ENCODE measurements around the gene GRID2.
"Not testable (repeated sequence)": the region's sequence is repeated elsewhere in the genome, so short reads cannot be mapped to it uniquely, and the experiment has no call there.

The GRID2 gene

DNA sequence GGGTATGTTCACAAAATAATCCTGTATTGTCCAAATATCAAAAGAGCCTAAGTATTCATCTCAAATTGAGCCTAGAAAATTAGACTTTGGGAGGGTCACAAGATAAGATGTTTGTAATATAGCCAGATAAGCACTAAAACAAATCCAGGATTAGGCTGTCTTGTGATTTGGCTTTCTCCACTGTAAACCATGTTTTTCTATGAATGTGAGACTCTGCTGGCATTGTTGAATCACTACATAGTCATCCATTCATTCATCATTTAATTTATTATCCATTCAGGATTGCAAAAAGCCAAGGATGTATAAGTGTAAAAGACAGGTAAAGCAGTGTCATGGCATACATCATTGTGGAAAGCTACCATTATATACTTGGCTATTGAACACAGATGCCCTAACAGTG lies 148.0 kb downstream of the GRID2 start:
- no peak overlapping the region for H3K4me3 Mint-ChIP-seq
- no peaks in the 10 kb centered on the region for H3K4me1 Mint-ChIP-seq
- peaks cover 6% of the 10 kb centered on the region for H3K9me3 Mint-ChIP-seq
- H3K27me3 Mint-ChIP-seq = no peaks in the 10 kb centered on the region
- H3K27ac Mint-ChIP-seq (ENCODE audit: low read depth) = no peak overlapping the region
- DNase-seq (ENCODE audit: low spot score in 2 of 2) (no peak), ATAC-seq (replicated peaks; ENCODE audit: extremely low read depth, poor library complexity, severe bottlenecking) (no peak)
- H3K36me3 Mint-ChIP-seq (ENCODE audit: insufficient read depth) = no peaks in the 10 kb centered on the region

DNA sequence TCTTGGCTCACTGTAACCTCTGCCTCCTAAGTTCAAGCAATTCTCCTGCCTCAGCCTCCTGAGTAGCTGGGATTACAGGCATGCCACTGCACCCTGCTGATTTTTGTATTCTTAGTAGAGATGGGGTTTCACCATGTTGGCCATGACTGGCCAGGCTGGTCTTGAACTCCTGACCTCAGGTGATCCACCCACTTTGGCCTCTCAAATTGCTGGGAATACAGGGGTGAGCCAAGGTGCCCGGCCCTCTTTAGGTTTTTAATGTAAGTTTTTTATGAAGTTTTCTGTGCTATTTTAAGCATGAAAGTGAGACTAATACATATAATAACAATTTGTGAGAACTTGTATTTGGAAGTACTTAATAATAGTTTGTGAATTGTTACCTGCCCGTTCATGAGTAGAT lies 148.6 kb downstream of the GRID2 start:
- H3K4me1 Mint-ChIP-seq; H3K27ac Mint-ChIP-seq (ENCODE audit: low read depth); H3K36me3 Mint-ChIP-seq (ENCODE audit: insufficient read depth); H3K9me3 Mint-ChIP-seq; DNase-seq (ENCODE audit: low spot score in 2 of 2); H3K27me3 Mint-ChIP-seq; ATAC-seq (replicated peaks; ENCODE audit: extremely low read depth, poor library complexity, severe bottlenecking); H3K4me3 Mint-ChIP-seq: not testable (repeated sequence)

DNA sequence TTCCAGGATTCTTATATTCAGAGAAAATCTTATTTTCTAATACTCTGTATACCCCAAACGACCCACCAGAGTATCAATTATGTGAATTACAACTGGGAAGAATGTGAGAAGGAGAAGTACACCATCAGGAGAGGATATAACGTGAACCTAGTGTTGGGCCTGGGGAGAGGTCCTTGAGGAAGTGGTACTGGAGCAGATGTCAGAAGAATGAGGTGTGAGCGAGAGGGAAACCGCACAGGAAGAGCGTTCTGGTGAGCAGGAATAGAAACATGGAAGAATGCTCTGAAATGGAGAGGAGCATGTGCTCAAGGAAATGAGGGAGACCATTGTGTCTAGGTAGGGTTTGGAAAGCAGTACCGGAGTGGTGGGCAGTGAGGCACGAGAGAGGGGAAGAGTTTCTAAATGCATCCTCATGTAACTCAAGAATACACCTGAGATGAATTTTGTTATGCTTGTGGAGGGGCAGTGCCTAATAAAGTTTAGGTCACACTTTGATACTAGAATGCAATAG lies 151.6 kb downstream of the GRID2 start:
- Mint-ChIP-seq H3K4me3 (no peak overlapping the region), H3K9me3 (peaks cover 6% of the 10 kb centered on the region), H3K27me3 (no peaks in the 10 kb centered on the region), H3K36me3 (ENCODE audit: insufficient read depth) (no peaks in the 10 kb centered on the region), H3K27ac (ENCODE audit: low read depth) (no peak overlapping the region), H3K4me1 (no peaks in the 10 kb centered on the region)
- ATAC-seq (replicated peaks; ENCODE audit: extremely low read depth, poor library complexity, severe bottlenecking) (no peak), DNase-seq (ENCODE audit: low spot score in 2 of 2) (no peak)

DNA sequence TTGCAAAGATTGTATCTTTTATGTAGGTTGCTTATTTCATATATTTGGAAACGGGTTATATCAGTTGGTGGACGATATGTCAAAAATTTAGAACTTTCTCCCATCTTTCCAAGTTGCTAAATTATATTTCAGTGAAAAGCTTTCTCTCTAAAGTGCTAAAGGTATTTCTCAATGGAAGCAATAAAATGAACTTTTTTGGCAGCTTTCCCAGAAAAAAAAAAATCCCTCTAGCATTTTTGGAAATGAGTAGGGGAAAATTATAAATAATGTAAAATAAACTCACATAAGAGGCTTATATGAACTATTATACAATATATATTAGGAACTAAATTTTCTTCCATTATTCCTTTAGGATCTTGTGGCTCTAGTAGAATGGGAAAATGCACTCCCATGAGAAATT lies 152.2 kb downstream of the GRID2 start:
- no peaks in the 10 kb centered on the region for H3K4me1 Mint-ChIP-seq
- H3K27me3 Mint-ChIP-seq = no peaks in the 10 kb centered on the region
- peaks cover 6% of the 10 kb centered on the region for H3K9me3 Mint-ChIP-seq
- H3K4me3 Mint-ChIP-seq = no peak overlapping the region
- no peak for DNase-seq (ENCODE audit: low spot score in 2 of 2)
- no peaks in the 10 kb centered on the region for H3K36me3 Mint-ChIP-seq (ENCODE audit: insufficient read depth)
- no peak for ATAC-seq (replicated peaks; ENCODE audit: extremely low read depth, poor library complexity, severe bottlenecking)
- no peak overlapping the region for H3K27ac Mint-ChIP-seq (ENCODE audit: low read depth)

DNA sequence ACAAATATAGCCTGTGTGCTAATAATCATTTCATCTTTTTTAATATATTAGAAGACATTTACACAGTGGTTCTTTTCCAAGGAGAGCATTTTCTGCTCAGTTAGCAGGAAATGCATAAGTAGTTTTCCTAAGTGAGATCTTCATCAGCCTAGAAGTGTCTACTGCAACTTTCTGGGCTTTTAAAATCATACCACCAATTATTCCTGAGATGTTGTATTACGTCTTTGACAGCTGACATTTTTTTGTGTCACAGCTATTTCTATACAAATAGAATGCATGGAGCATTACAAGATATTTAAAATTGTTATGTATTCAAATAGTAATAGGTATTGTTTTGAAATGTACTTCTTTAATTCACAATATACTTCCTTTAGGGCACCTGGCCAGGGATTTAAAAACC lies 158.0 kb downstream of the GRID2 start:
- Mint-ChIP-seq H3K27ac (ENCODE audit: low read depth) (no peak overlapping the region), H3K9me3 (peaks cover 10% of the 10 kb centered on the region), H3K4me1 (no peaks in the 10 kb centered on the region), H3K4me3 (no peak overlapping the region), H3K27me3 (no peaks in the 10 kb centered on the region), H3K36me3 (ENCODE audit: insufficient read depth) (no peaks in the 10 kb centered on the region)
- no peak for ATAC-seq (replicated peaks; ENCODE audit: extremely low read depth, poor library complexity, severe bottlenecking)
- DNase-seq (ENCODE audit: low spot score in 2 of 2) = no peak

DNA sequence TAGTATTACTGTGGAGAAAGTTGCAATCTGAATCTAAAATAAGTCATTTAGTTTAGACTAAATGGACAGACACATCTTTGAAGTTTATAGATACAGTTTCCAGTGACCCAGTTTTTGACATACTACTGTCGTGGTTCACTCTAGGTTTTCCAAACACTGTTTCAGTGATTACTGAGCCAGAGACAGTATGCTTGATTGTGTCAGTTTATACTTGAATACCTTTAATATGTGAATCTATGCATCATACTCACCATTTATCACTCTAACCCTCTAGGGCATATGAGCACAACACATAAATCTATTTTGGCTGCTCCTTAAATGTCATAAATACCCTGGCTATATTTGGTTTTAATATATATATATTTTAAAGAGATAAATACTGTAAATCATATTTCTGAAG lies 173.5 kb downstream of the GRID2 start:
- no peak overlapping the region for H3K27ac Mint-ChIP-seq (ENCODE audit: low read depth)
- H3K36me3 Mint-ChIP-seq (ENCODE audit: insufficient read depth) = no peaks in the 10 kb centered on the region
- H3K4me1 Mint-ChIP-seq = no peaks in the 10 kb centered on the region
- DNase-seq (ENCODE audit: low spot score in 2 of 2) = no peak
- no peaks in the 10 kb centered on the region for H3K27me3 Mint-ChIP-seq
- no peak for ATAC-seq (replicated peaks; ENCODE audit: extremely low read depth, poor library complexity, severe bottlenecking)
- peaks cover 14% of the 10 kb centered on the region for H3K9me3 Mint-ChIP-seq
- H3K4me3 Mint-ChIP-seq = no peak overlapping the region

DNA sequence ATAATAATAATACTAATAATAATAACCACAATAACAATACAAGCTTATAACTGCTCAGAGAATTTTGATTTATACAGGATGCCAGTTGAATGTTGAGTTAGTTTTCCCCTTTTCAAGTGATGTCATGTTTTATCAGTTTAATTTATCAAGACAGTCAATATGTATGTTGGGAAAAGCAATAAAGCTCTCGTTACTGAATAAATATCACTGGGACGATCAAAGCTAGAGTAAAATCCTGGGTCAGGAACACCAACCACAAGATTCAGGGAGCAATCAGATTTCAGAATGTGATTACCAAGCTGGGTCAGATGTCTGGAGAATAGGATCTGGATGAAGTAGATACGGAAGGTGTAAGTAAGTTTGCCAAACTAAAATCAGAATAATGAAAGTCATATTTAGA lies 179.6 kb downstream of the GRID2 start:
- H3K9me3 Mint-ChIP-seq = peaks cover 16% of the 10 kb centered on the region
- no peaks in the 10 kb centered on the region for H3K4me1 Mint-ChIP-seq
- no peak overlapping the region for H3K27ac Mint-ChIP-seq (ENCODE audit: low read depth)
- H3K27me3 Mint-ChIP-seq = no peaks in the 10 kb centered on the region
- no peaks in the 10 kb centered on the region for H3K36me3 Mint-ChIP-seq (ENCODE audit: insufficient read depth)
- ATAC-seq (replicated peaks; ENCODE audit: extremely low read depth, poor library complexity, severe bottlenecking) = no peak
- no peak overlapping the region for H3K4me3 Mint-ChIP-seq
- no peak for DNase-seq (ENCODE audit: low spot score in 2 of 2)

DNA sequence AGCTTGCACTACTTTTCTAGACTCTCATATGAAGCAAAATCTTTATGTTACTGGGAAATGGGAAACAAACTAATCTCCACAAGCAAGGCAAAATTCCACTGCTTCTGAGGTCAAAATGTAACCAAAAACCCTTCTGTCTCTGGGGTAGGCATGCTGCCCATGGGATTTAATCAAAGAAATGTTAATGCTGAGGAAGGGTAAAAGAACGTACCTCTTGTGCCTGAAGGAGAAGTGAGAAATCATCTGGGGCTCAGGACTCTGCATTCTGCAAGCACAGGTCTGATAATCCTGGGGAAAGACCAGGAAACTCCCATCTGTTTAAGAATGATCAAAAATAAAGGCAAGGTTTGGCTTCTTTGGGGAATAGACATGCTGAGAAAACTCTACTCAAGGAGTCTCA lies 184.7 kb downstream of the GRID2 start:
- Mint-ChIP-seq H3K9me3 (peaks cover 13% of the 10 kb centered on the region), H3K27me3 (no peaks in the 10 kb centered on the region), H3K4me3 (no peak overlapping the region), H3K4me1 (no peaks in the 10 kb centered on the region), H3K27ac (ENCODE audit: low read depth) (no peak overlapping the region), H3K36me3 (ENCODE audit: insufficient read depth) (no peaks in the 10 kb centered on the region)
- no peak for DNase-seq (ENCODE audit: low spot score in 2 of 2)
- no peak for ATAC-seq (replicated peaks; ENCODE audit: extremely low read depth, poor library complexity, severe bottlenecking)

DNA sequence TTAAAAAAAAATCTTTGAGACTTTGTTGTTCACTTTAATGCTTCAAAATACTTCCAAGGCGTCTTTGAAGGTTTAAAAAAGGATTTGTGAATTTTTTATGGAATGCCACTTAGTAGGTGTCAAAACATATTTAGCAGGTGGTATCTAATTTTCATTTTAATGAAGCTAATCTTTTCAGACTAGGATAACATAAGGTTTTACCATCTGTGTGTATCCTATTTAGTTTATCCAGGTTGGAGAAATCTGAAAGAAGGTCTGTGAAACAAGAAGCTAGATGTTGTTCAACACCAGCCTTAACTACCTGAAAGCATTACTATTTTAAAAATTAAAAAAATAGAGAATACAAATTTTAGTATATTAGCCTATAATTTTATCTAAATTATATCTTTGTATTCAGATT lies 193.4 kb downstream of the GRID2 start:
- Mint-ChIP-seq H3K9me3 (peaks cover 15% of the 10 kb centered on the region), H3K36me3 (ENCODE audit: insufficient read depth) (no peaks in the 10 kb centered on the region), H3K4me3 (no peak overlapping the region), H3K27ac (ENCODE audit: low read depth) (no peak overlapping the region), H3K27me3 (no peaks in the 10 kb centered on the region), H3K4me1 (no peaks in the 10 kb centered on the region)
- no peak for ATAC-seq (replicated peaks; ENCODE audit: extremely low read depth, poor library complexity, severe bottlenecking)
- DNase-seq (ENCODE audit: low spot score in 2 of 2) = no peak

DNA sequence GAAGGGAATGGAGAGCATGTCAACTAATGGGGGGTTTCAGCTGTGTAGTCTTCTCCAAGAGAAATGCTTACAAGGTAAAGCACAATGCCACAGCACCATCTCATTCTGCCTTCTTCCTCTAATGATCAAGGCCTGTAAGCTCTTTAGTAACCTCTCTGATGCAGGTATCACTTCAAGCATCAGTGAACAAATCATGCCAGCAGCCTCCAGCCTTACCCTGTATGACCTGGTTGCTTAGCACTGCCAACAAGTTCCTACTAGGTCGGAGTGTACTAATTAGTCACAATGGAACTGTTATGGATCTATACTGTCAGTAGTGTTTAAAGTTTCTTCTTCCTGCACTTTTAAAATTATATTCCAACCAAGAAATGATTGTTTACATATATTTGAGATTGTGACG lies 197.7 kb downstream of the GRID2 start:
- DNase-seq (ENCODE audit: low spot score in 2 of 2) (no peak), ATAC-seq (replicated peaks; ENCODE audit: extremely low read depth, poor library complexity, severe bottlenecking) (no peak)
- H3K27me3 Mint-ChIP-seq = no peaks in the 10 kb centered on the region
- peaks cover 15% of the 10 kb centered on the region for H3K9me3 Mint-ChIP-seq
- no peaks in the 10 kb centered on the region for H3K4me1 Mint-ChIP-seq
- no peak overlapping the region for H3K27ac Mint-ChIP-seq (ENCODE audit: low read depth)
- no peak overlapping the region for H3K4me3 Mint-ChIP-seq
- H3K36me3 Mint-ChIP-seq (ENCODE audit: insufficient read depth) = no peaks in the 10 kb centered on the region

DNA sequence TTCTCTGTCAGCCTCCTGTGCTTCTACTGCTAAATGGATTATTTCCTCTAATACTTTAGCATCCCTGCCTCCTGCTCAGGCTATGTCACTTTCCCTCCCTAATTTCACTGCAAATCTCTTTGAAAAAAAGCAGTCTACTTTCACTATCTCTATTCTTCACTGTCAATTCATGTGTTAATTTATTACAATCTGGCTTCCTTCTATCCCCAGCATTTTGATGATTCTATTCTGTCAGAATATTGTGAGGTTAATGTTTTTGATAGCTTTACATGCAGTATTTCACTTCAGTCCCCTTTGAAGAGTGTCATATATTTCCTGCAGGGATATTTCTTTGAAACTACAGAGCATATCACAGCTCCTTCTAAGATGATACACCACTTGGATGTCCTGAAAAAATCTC lies 203.2 kb downstream of the GRID2 start:
- Mint-ChIP-seq H3K9me3 (peaks cover 27% of the 10 kb centered on the region), H3K27me3 (no peaks in the 10 kb centered on the region), H3K4me3 (no peak overlapping the region), H3K36me3 (ENCODE audit: insufficient read depth) (no peaks in the 10 kb centered on the region), H3K27ac (ENCODE audit: low read depth) (no peak overlapping the region), H3K4me1 (no peaks in the 10 kb centered on the region)
- ATAC-seq (replicated peaks; ENCODE audit: extremely low read depth, poor library complexity, severe bottlenecking) (no peak), DNase-seq (ENCODE audit: low spot score in 2 of 2) (no peak)

DNA sequence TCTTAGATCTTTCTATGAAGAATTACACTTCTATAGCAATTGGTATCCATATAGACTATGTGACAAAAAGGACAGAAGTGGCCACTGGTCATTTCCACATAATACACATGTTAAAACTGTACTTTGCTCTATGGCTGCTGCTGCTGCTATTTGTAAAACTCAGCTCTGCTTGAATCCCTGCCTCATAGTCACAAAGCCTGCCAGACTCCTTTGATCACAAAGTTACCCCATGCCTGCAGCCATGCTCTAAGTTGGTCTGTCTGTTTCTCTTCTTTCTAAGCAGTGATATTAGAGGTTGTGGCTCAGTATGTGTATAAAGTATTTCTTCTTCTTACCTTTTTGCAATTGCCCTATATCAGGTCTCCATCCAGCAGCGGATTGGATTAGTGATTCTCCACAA lies 210.9 kb downstream of the GRID2 start:
- H3K4me3 Mint-ChIP-seq = no peak overlapping the region
- DNase-seq (ENCODE audit: low spot score in 2 of 2) = no peak
- peaks cover 17% of the 10 kb centered on the region for H3K9me3 Mint-ChIP-seq
- H3K27me3 Mint-ChIP-seq = no peaks in the 10 kb centered on the region
- H3K4me1 Mint-ChIP-seq = no peaks in the 10 kb centered on the region
- no peak overlapping the region for H3K27ac Mint-ChIP-seq (ENCODE audit: low read depth)
- ATAC-seq (replicated peaks; ENCODE audit: extremely low read depth, poor library complexity, severe bottlenecking) = no peak
- no peaks in the 10 kb centered on the region for H3K36me3 Mint-ChIP-seq (ENCODE audit: insufficient read depth)

DNA sequence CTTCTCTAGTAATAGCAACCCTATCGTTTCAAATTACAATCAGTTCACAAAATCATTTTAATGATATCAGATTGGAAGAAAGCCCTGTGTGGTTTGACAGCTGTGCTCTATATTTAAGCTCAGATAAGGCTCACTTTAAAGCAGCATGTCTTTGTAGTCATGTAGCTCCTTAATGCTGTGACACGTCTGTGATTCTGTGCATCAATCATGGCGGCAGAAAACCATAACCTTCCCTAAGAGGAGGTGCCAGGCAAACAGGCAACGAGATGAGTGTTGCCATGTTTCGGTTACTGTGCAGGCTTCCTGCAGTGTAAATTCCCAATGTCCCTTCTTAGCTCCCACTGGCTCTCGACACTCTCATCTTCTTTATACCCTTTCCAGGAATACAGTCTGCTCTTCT lies 212.7 kb downstream of the GRID2 start:
- H3K4me3 Mint-ChIP-seq = no peak overlapping the region
- no peak overlapping the region for H3K27ac Mint-ChIP-seq (ENCODE audit: low read depth)
- H3K36me3 Mint-ChIP-seq (ENCODE audit: insufficient read depth) = no peaks in the 10 kb centered on the region
- H3K27me3 Mint-ChIP-seq = no peaks in the 10 kb centered on the region
- DNase-seq (ENCODE audit: low spot score in 2 of 2) = no peak
- H3K9me3 Mint-ChIP-seq = peaks cover 7% of the 10 kb centered on the region
- no peak for ATAC-seq (replicated peaks; ENCODE audit: extremely low read depth, poor library complexity, severe bottlenecking)
- no peaks in the 10 kb centered on the region for H3K4me1 Mint-ChIP-seq

DNA sequence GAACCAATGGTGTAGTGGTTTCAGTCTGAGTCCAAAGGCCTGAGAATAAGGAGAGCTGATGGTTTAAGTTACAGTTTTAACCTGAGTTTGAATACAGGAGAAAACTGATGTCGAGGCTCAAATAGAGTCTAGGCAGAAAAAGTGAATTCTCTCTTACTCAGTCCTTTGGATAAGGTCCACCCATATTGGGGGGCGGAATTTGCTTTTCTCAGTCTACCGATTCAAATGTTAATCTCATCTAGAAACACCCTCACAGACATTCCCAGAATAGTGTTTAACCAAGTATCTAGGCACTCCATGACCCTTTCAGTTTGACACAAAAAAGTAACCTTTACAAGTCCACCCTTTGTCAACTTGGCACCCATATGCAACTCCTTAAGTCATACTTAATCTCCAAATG lies 216.0 kb downstream of the GRID2 start:
- H3K4me1 Mint-ChIP-seq = no peaks in the 10 kb centered on the region
- H3K36me3 Mint-ChIP-seq (ENCODE audit: insufficient read depth) = no peaks in the 10 kb centered on the region
- no peak overlapping the region for H3K27ac Mint-ChIP-seq (ENCODE audit: low read depth)
- DNase-seq (ENCODE audit: low spot score in 2 of 2) (no peak), ATAC-seq (replicated peaks; ENCODE audit: extremely low read depth, poor library complexity, severe bottlenecking) (no peak)
- peaks cover 7% of the 10 kb centered on the region for H3K9me3 Mint-ChIP-seq
- no peak overlapping the region for H3K4me3 Mint-ChIP-seq
- no peaks in the 10 kb centered on the region for H3K27me3 Mint-ChIP-seq

Measured in central memory CD8-positive, alpha-beta T cell (primary cell).